Measurements from ENCODE around the gene WARS2.

- TF ChIP-seq REST (IDR thresholded peaks at IDR 0.05; ENCODE audit: low read depth) (no peak), ATF3 (IDR thresholded peaks at IDR 0.05) (no peak), SP1 (IDR thresholded peaks at IDR 0.05; ENCODE audit: low read depth) (no peak), MAX (IDR thresholded peaks at IDR 0.05) (no peak), CTCF (IDR thresholded peaks at IDR 0.05 in 2 of 3, conservative IDR thresholded peaks at IDR 0.05 in 1 of 3; ENCODE audit: borderline replicate concordance in 1 of 3, insufficient read depth in 1 of 3, low read depth in 2 of 3, low read length in 2 of 3) (no peak), SRF (IDR thresholded peaks at IDR 0.05; ENCODE audit: low read depth) (no peak), SIN3A (IDR thresholded peaks at IDR 0.05; ENCODE audit: low read depth) (no peak), POLR2A (IDR thresholded peaks at IDR 0.05; ENCODE audit: borderline replicate concordance, extremely low read depth, insufficient read depth, insufficient read length) (no peak), TCF7L2 (IDR thresholded peaks at IDR 0.05; ENCODE audit: borderline replicate concordance, extremely low read depth, insufficient read depth, insufficient read length) (no peak), POLR2AphosphoS5 (IDR thresholded peaks at IDR 0.05; ENCODE audit: low read depth, low read length) (no peak), ZBTB33 (IDR thresholded peaks at IDR 0.05; ENCODE audit: extremely low read depth, insufficient replicate concordance, low read length) (no peak), ZFX (IDR thresholded peaks at IDR 0.05) (no peak), YY1 (IDR thresholded peaks at IDR 0.05; ENCODE audit: extremely low read depth, insufficient replicate concordance, low read depth, low read length) (no peak)
Observed at GRCh38 chr1:119090250-119090649, 50.2 kb downstream of the WARS2 start.
